Measurements from ENCODE around the gene ACR.

Gene ACR

GRCh38 chr22:50717709-50718351 lies 20.2 kb upstream of the ACR start:
- no peak for DNase-seq (ENCODE audit: low spot score)

GRCh38 chr22:50718352-50718709 lies 19.7 kb upstream of the ACR start:
- DNase-seq (ENCODE audit: low spot score) = no peak

GRCh38 chr22:50719814-50720300 lies 18.1 kb upstream of the ACR start:
- DNase-seq (ENCODE audit: low spot score) = no peak

- DNase-seq (ENCODE audit: low spot score) = no peak
Observed at GRCh38 chr22:50720301-50721256, 17.4 kb upstream of the ACR start.

GRCh38 chr22:50721257-50721844 lies 16.7 kb upstream of the ACR start:
- no peak for DNase-seq (ENCODE audit: low spot score)

- no peak for DNase-seq (ENCODE audit: low spot score)
Observed at GRCh38 chr22:50722048-50722701, 15.8 kb upstream of the ACR start.

- no peak for DNase-seq (ENCODE audit: low spot score)
Observed at GRCh38 chr22:50722716-50723428, 15.1 kb upstream of the ACR start.

GRCh38 chr22:50723991-50724390 lies 14.0 kb upstream of the ACR start:
- no peak for DNase-seq (ENCODE audit: low spot score)

GRCh38 chr22:50724616-50725015 lies 13.4 kb upstream of the ACR start:
- no peak for DNase-seq (ENCODE audit: low spot score)

GRCh38 chr22:50725597-50725996 lies 12.4 kb upstream of the ACR start:
- no peak for DNase-seq (ENCODE audit: low spot score)

GRCh38 chr22:50726643-50727340 lies 11.2 kb upstream of the ACR start:
- no peak for DNase-seq (ENCODE audit: low spot score)

GRCh38 chr22:50727678-50728522 lies 10.1 kb upstream of the ACR start:
- DNase-seq (ENCODE audit: low spot score) = no peak

- no peak for DNase-seq (ENCODE audit: low spot score)
Observed at GRCh38 chr22:50728523-50728931, 9.5 kb upstream of the ACR start.

- DNase-seq (ENCODE audit: low spot score) = no peak
Observed at GRCh38 chr22:50729391-50730012, 8.5 kb upstream of the ACR start.

GRCh38 chr22:50730013-50730891 lies 7.8 kb upstream of the ACR start:
- DNase-seq (ENCODE audit: low spot score) = no peak

- no peak for DNase-seq (ENCODE audit: low spot score)
Observed at GRCh38 chr22:50730941-50731661, 6.9 kb upstream of the ACR start.

GRCh38 chr22:50731811-50732624 lies 6.0 kb upstream of the ACR start:
- no peak for DNase-seq (ENCODE audit: low spot score)
